Hematopoietic multipotent progenitor cell treated with erythropoietin and hydrocortisone succinate and interleukin-3 and kit ligand, for 15 days (in vitro differentiated cells): Measurements from ENCODE around the gene PNLDC1.
"Not testable (repeated sequence)": the region's sequence is repeated elsewhere in the genome, so short reads cannot be mapped to it uniquely, and the experiment has no call there.

Experiments
- DNase-seq: peaks from one replicate; pipeline ENCODE4 v3.0.0-alpha.2; 2015; ENCODE audit warnings: low spot score

The PNLDC1 gene

GRCh38 chr6:159778542-159779103 is 21.5 kb upstream of the PNLDC1 start:
- DNase-seq = no peak

GRCh38 chr6:159788276-159788675 is 11.8 kb upstream of the PNLDC1 start:
- DNase-seq = no peak

- peak; percentile 21 for DNase-seq
Measured at GRCh38 chr6:159788753-159789376, 11.2 kb upstream of the PNLDC1 start.

DNA sequence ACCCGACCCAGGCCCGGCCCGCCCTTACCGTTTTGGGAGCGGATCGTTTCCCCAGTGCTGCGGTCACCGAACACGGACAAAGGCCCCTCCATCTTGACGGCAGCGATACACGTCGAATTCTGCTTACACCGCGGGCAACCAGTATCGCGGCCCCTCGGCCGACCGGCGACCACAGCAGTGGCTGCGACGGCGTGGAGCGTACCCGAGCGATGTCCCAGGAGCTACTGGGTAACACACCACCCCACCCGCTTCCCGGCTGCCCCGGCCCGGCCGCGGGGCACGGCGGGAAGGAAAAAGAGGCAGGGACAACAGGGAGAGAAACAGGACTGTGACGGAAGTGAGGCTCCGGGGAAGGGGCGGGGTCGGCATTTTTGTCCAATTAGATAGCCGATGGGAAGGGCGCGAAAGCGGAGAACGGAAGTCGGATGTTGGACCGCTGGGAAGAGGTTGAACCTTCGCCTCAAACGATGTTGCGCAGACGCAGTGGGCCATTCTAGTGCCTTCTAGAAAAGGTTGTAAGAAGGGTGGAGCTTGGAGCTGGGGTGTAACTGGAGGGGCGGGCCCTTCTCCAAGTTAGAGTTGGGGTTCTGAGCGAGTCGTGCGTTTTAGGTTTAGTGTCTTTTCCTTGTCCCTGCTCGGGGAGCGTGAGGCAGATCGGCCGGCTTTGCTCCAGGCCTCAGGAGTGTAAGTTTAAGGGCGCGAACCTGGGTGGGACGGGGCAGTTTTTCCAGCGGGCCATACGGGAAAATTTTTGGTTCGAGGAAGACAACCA is 10.5 kb upstream of the PNLDC1 start, which contains the start of gene TCP1:
TSS of gene TCP1 (minus strand) at position 226 of the 772 bp plus-strand sequence. CDS start at position 92, 134 bp downstream.
- DNase-seq = peak; percentile 99

GRCh38 chr6:159790149-159790955 is 9.7 kb upstream of the PNLDC1 start, which contains the start of gene MRPL18:
Gene MRPL18, plus strand, starts transcription at chr6:159790467. Its CDS starts 121 bp downstream, at chr6:159790588.
- peak; percentile 92 for DNase-seq

GRCh38 chr6:159790956-159791598 is 9.0 kb upstream of the PNLDC1 start:
- DNase-seq = no peak

DNA sequence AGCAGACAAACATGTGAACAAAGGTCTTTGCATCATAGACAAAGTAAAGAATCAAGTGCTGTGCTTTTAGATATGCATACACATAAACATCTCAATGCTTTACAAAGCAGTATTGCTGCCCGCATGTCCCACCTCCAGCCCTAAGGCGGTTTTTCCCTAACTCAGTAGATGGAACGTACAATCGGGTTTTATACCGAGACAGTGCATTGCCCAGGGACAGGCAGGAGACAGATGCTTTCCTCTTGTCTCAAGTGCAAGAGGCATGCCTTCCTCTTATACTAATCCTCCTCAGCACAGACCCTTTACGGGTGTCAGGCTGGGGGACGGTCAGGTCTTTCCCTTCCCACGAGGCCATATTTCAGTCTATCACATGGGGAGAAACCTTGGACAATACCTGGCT is 5.1 kb upstream of the PNLDC1 start:
- DNase-seq = not testable (repeated sequence)

GRCh38 chr6:159797554-159797953 is 2.5 kb upstream of the PNLDC1 start:
- DNase-seq = no peak

DNA sequence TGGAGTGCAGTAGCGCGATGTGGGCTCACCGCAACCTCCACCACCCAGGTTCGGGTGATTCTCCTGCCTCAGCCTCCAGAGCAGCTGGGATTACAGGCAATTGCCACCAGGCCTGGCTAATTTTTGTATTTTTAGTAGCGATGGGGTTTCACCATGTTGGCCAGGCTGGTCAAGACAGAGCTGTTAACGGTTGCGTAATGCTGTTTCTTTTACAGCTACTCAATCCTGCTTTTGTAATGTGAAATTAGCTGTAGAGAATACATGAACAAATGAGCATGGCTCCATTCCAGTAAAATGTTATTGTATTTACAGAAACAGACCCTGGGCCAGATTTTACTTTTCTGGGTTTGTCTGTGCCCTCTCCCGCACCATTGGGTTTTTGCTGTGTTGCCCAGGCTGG is 1.9 kb downstream of the PNLDC1 start:
- DNase-seq = no peak

GRCh38 chr6:159804504-159804903 is 4.4 kb downstream of the PNLDC1 start:
- no peak for DNase-seq

DNA sequence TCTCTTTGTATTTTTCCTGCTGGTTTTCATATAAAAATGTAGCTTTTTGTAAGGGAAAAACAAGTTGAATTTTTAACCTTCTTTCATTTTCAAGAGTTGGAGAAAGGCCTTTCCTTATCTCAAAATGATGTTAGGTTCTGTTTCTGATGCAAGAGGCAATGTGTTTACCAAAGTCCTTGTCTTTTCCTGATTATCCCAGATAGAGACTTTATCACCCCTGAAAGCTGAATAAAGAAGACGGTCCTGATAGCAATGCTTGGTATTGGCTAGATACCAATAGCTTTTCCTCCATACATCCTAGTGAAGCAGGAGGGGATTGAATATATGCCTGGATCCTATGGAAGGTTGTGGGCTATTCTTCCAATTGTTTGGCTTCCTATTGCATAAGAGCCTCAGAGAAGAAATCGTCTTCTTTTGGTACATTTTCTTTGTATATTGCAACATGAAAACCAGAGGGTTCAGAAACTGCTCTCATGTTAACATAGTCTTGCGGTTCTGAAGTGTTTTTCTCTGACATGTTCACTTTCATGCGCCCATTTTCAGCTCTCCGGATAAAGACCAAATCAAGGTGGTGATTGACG is 5.5 kb downstream of the PNLDC1 start:
- no peak for DNase-seq

- DNase-seq = no peak
Measured at GRCh38 chr6:159806021-159806458, 6.0 kb downstream of the PNLDC1 start.

GRCh38 chr6:159807150-159807858 is 7.2 kb downstream of the PNLDC1 start:
- no peak for DNase-seq

DNA sequence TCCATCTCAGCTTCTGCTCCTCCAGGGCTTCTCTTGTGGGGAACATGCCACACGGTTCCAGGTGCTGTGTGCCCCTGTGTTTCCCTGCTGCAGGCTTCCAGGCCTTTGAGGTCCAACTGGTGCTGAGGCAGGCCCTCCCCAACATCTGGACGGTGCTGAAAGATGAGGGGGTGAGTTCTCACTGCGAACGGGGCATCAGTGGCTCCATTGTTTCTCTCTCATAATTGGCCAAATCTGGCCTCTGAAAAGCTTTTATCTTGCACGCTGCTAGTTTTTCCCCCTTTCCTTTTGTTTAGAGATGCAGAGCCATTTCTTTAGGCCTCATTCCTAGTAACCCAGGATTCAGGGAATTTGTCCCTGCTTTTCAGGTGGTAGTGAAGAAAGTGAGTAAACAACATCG is 8.6 kb downstream of the PNLDC1 start:
- DNase-seq = no peak

- DNase-seq = no peak
Measured at GRCh38 chr6:159809149-159809548, 9.1 kb downstream of the PNLDC1 start.

DNA sequence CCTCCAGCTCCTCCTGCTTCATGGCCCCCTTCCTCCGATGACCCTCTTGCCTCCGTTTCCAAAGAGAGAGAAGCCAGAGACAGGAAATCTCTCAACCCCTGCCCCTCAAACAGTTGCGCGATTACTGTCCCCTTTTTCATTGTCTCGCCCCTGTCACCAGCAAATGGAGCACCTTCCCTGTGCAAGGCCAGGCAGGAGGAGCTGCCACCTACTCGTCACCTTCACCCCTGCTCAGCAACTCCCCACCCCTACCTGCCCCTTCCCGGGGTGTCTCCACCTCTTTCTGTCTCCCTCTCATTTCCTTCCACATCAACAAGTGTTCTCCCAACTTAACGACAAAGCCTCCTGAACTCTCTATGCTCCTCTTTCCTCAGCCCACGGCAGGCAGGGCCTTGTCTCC is 13.7 kb downstream of the PNLDC1 start:
- no peak for DNase-seq

DNA sequence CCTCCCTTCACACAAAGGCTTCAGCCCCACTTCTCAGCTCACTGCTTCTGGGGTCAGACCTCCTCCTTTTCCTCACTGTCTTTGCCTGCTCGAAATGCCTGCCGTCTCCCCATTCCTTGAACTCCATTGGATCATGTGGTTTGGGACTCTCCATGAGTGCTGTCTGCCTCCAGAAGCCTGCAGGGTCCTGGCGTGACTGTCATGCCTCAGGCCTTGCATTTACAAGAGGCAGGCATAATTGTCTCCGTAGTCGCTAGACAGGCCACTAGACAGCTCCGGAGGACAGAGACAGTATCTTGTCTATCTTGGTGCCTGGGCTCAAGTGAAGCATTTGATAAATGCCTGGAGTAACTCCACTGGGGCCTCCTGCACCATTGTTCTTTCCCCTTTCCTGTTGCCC is 15.3 kb downstream of the PNLDC1 start:
- no peak for DNase-seq

DNA sequence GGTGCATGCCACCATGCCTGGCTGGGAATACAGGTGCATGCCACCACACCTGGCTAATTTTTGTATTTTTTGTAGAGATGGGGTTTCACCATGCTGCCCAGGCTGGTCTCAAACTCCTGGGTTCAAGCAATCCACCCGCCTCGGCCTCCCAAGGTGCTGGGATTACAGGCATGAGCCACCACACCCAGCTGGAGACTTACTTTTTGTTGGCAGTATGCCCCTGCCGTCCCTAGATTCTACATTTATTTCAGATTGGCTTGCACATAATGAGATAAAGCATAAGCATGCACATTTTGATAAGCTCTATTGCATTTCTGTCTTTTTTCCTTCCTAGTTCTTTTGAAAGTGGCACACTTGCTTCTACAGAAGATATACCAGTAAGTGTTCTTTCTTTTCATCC is 16.7 kb downstream of the PNLDC1 start:
- DNase-seq = not testable (repeated sequence)

- no peak for DNase-seq
Measured at GRCh38 chr6:159817951-159818739, 18.1 kb downstream of the PNLDC1 start.

DNA sequence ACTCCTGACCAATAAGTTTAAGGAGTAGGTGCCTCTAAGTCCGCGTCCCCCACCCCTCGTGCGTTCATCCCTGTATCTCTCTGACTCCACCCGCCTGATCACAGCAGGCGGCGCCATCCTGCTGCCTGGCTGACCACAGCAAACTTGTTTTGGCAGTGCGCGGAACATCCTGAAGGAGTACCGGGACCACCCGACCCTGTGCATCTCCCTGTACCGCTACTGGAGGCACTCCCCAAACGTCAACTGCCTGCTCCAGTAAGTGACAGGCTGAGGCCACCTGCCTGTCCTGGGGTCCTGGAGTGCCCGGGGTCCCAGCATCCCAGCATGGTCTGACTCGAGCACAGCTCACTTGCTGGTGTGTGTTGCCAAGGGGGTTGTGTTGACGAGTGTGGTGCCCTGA is 19.0 kb downstream of the PNLDC1 start:
- no peak for DNase-seq
